Adrenal gland (tissue), 12 donors: ENCODE measurements around the gene UNC5C. TPM values are rescaled to one million over a fixed set of nuclear protein-coding genes. Genes with fewer than 3 reads are reported as not detected.

ENCODE experiments used
- DNase-seq, 7 donors: peaks; one replicate each; pipeline ENCODE4 v3.0.0-alpha.2; 2019 to 2020
- H3K27ac ChIP-seq, 5 donors: fragments of 200-600 bp; sonication (generic) in 4 of 5; 1 replicate in 3 of 5; 2 replicates in 2 of 5; pipeline versions ENCODE4 v1.5.1 to v1.8.0; 2016 to 2020; ENCODE audit warnings: mild to moderate bottlenecking in 1 of 5
- H3K27me3 ChIP-seq: fragments of 200-600 bp; 2 replicates; pipeline ENCODE4 v1.8.0; 2021
- H3K36me3 ChIP-seq, 2 donors: fragments of 200-600 bp; replicated peaks in 1 of 2; 1 replicate in 1 of 2; 2 replicates in 1 of 2; pipeline versions ENCODE4 v1.5.1 to v1.8.0; 2018 to 2022
- H3K4me1 ChIP-seq, 2 donors: fragments of 200-600 bp; replicated peaks in 1 of 2; 1 replicate in 1 of 2; 2 replicates in 1 of 2; pipeline versions ENCODE4 v1.5.1 to v1.8.0; 2018 to 2021
- H3K4me3 ChIP-seq, 4 donors: fragments of 200-600 bp; sonication (generic) in 3 of 4; one replicate each; pipeline ENCODE4 v1.5.1; 2016 to 2018
- H3K9me3 ChIP-seq, 3 donors: fragments of 200-600 bp; sonication (generic) in 1 of 3; replicated peaks in 1 of 3; 1 replicate in 2 of 3; 2 replicates in 1 of 3; pipeline versions ENCODE4 v1.5.1 to v1.8.0; 2016 to 2021
- CTCF ChIP-seq, 6 experiments: fragments of 450-650 bp in 4 of 6; fragments of 200-600 bp in 2 of 6; sonication (generic) in 1 of 6; IDR thresholded peaks; 1 replicate in 5 of 6; 2 replicates in 1 of 6; pipeline versions ENCODE4 v1.5.1 to v1.8.0; 2016 to 2021; ENCODE audit warnings: antibody characterized with exemption in 6 of 6, mild to moderate bottlenecking in 2 of 6, moderate library complexity in 1 of 6
- POLR2A ChIP-seq, 2 donors: fragments of 450-650 bp; IDR thresholded peaks; one replicate each; pipeline ENCODE4 v1.6.1; 2017; ENCODE audit warnings: antibody characterized with exemption in 2 of 2, mild to moderate bottlenecking in 2 of 2, moderate library complexity in 1 of 2
- WGBS, 4 donors: extraction: QIAGEN DNeasy Blood & Tissue Kit in 2 of 4; methylation state at CpG; one replicate each; pipeline versions ENCODE4 v1.1.5 to v1.1.7; 2013 to 2017; 5-methylcytosine and 5-hydroxymethylcytosine counted together
- intact Hi-C, 2 donors: fragments of 100-400 bp; cut with DNase I; formaldehyde crosslinking; loops; one replicate each; pipeline versions ENCODE4 v1.14.1 to v1.15.0; 2022 to 2023
- polyA plus RNA-seq, 3 donors: library from polyadenylated mRNA; stranded (reverse); fragments of 200-250 nt in 2 of 3; fragments of 350-450 nt in 1 of 3; fragmentation: Illumina TruSeq in 1 of 3; extraction: RNeasy Lipid Tissue Mini Kit (QIAGEN cat#74804) in 1 of 3; gene quantifications; one replicate each; pipeline ENCODE4 v1.2.3, GENCODE V29; 2013 to 2014
- total RNA-seq, 9 donors: library from RNA; depleted of rRNA in 4 of 9; stranded (reverse); fragments of >200 nt in 4 of 9; fragments of 120-200 nt in 1 of 9; fragmentation: NEBNext Ultra II Directional in 1 of 9; extraction: Animal tissue kit (Norgen Biotek cat#: 25700) in 1 of 9; gene quantifications; one replicate each; pipeline versions ENCODE4 v1.1.0 to v1.2.4, GENCODE V29; 2013 to 2023
- donor health status: healthy with polysubstance abuse.
- donor health status: Bipolar disorder and iron deficiency.
- donor health status: DM: yes; HTN: yes; CAD: no.
- donor health status: DM: no; HTN: no; CAD: no.
- donor health status: DM: no; HTN: no; CAD: no.
- donor health status: DM: yes; HTN: yes; CAD: no.

UNC5C gene
- total and polyA plus RNA-seq, 12 donors, result 4.7 to 33.5 (median 23.8) TPM

- intact Hi-C loops, result no loop called here
- Histone ChIP-seq H3K9me3 (no peaks in the 10 kb centered on the region), H3K4me1 (peaks cover 0 to 19% of the 10 kb centered on the region in 2 donors), H3K27me3 (no peaks in the 10 kb centered on the region), H3K27ac (no peak overlapping the region), H3K36me3 (no peaks in the 10 kb centered on the region), H3K4me3 (no peak overlapping the region)
- no peak for TF ChIP-seq POLR2A (IDR thresholded peaks at IDR 0.05)
- DNase-seq, result no peak
- WGBS, 4 donors, result 36 to 52% (median 42%) methylated on average over 1 of the region's 1 CpG
These were observed 230.3 kb downstream of the UNC5C start for GRCh38 chr4:95318483-95318882.

- TF ChIP-seq POLR2A (IDR thresholded peaks at IDR 0.05) (no peak), CTCF (IDR thresholded peaks at IDR 0.05) (no peak)
- H3K27ac ChIP-seq, result no peak overlapping the region
- H3K9me3 ChIP-seq, result no peaks in the 10 kb centered on the region
- 85 to 91% (median 88%) methylated on average over 3 of the region's 3 CpGs for WGBS, 4 donors
- H3K4me3 ChIP-seq, result no peak overlapping the region
- no peaks in the 10 kb centered on the region for H3K27me3 ChIP-seq
- H3K36me3 ChIP-seq, result no peaks in the 10 kb centered on the region
- no peak for DNase-seq
- intact Hi-C loops, result no loop called here
- H3K4me1 ChIP-seq, result peaks cover 0 to 19% of the 10 kb centered on the region in 2 donors
These were observed 230.7 kb downstream of the UNC5C start for GRCh38 chr4:95318044-95318443.

- H3K27ac ChIP-seq, result no peak overlapping the region
- intact Hi-C loops, result no loop called here
- no peak for DNase-seq
- no peaks in the 10 kb centered on the region for H3K36me3 ChIP-seq
- H3K9me3 ChIP-seq, result no peaks in the 10 kb centered on the region
- H3K4me1 ChIP-seq, result peaks cover 0 to 19% of the 10 kb centered on the region in 2 donors
- H3K4me3 ChIP-seq, result no peak overlapping the region
- no peaks in the 10 kb centered on the region for H3K27me3 ChIP-seq
- no peak for TF ChIP-seq POLR2A (IDR thresholded peaks at IDR 0.05)
- TF ChIP-seq CTCF (IDR thresholded peaks at IDR 0.05), result no peak
- 82 to 86% (median 84%) methylated on average over 10 of the region's 10 CpGs for WGBS, 4 donors
These were observed 231.5 kb downstream of the UNC5C start for GRCh38 chr4:95317085-95317793.

- TF ChIP-seq POLR2A (IDR thresholded peaks at IDR 0.05), result no peak
- no peak for TF ChIP-seq CTCF (IDR thresholded peaks at IDR 0.05)
- H3K36me3 ChIP-seq, result no peaks in the 10 kb centered on the region
- H3K27ac ChIP-seq, result no peak overlapping the region
- H3K9me3 ChIP-seq, result no peaks in the 10 kb centered on the region
- 80 to 96% (median 92%) methylated on average over 1 of the region's 1 CpG for WGBS, 4 donors
- intact Hi-C loops, result no loop called here
- peaks cover 0 to 9% of the 10 kb centered on the region in 2 donors for H3K4me1 ChIP-seq
- H3K27me3 ChIP-seq, result no peaks in the 10 kb centered on the region
- H3K4me3 ChIP-seq, result no peak overlapping the region
- no peak for DNase-seq
These were observed 234.2 kb downstream of the UNC5C start for GRCh38 chr4:95314573-95314972.

GRCh38 chr4:95304898-95305297 lies 243.9 kb downstream of the UNC5C start:
- intact Hi-C loops, result no loop called here
- H3K27me3 ChIP-seq, result no peaks in the 10 kb centered on the region
- WGBS, 4 donors, result 52 to 68% (median 67%) methylated on average over 1 of the region's 1 CpG
- DNase-seq, result no peak
- no peak for TF ChIP-seq POLR2A (IDR thresholded peaks at IDR 0.05)
- TF ChIP-seq CTCF (IDR thresholded peaks at IDR 0.05), result no peak
- H3K36me3 ChIP-seq, result peaks cover 0 to 4% of the 10 kb centered on the region in 2 donors
- no peak overlapping the region for H3K27ac ChIP-seq
- H3K4me3 ChIP-seq, result no peak overlapping the region
- H3K4me1 ChIP-seq, result no peaks in the 10 kb centered on the region
- H3K9me3 ChIP-seq, result no peaks in the 10 kb centered on the region
